SKM-1 (cell line): ENCODE measurements around the gene NINL.
"Not testable (repeated sequence)": the region's sequence is repeated elsewhere in the genome, so short reads cannot be mapped to it uniquely, and the experiment has no call there.

ENCODE experiments used
- DNase-seq: peaks from one replicate; lab custom pipeline; 2025; ENCODE audit not compliant: unreplicated experiment; lab: John Stamatoyannopoulos, UW

NINL gene

GRCh38 chr20:25553819-25554296, 31.5 kb downstream of the NINL start:
- DNase-seq, result no peak

GRCh38 chr20:25552977-25553376, 32.4 kb downstream of the NINL start:
- DNase-seq, result no peak

GRCh38 chr20:25551413-25552215, 33.7 kb downstream of the NINL start:
- no peak for DNase-seq

GRCh38 chr20:25550645-25551337, 34.5 kb downstream of the NINL start:
- not testable (repeated sequence) for DNase-seq

- no peak for DNase-seq
Measured at GRCh38 chr20:25549843-25550477, 35.4 kb downstream of the NINL start.

GRCh38 chr20:25549172-25549773, 36.1 kb downstream of the NINL start:
- DNase-seq, result no peak

GRCh38 chr20:25548613-25549086, 36.7 kb downstream of the NINL start:
- no peak for DNase-seq

GRCh38 chr20:25547999-25548398, 37.3 kb downstream of the NINL start:
- no peak for DNase-seq

GRCh38 chr20:25547063-25547462, 38.3 kb downstream of the NINL start:
- DNase-seq, result no peak

GRCh38 chr20:25546048-25546447, 39.3 kb downstream of the NINL start:
- no peak for DNase-seq

- no peak for DNase-seq
Measured at GRCh38 chr20:25545171-25545570, 40.2 kb downstream of the NINL start.

GRCh38 chr20:25544734-25545133, 40.6 kb downstream of the NINL start:
- no peak for DNase-seq

- no peak for DNase-seq
Measured at GRCh38 chr20:25544311-25544710, 41.0 kb downstream of the NINL start.

GRCh38 chr20:25543068-25543467, 42.3 kb downstream of the NINL start:
- no peak for DNase-seq

- no peak for DNase-seq
Measured at GRCh38 chr20:25541676-25542075, 43.7 kb downstream of the NINL start.

GRCh38 chr20:25539742-25540672, 45.3 kb downstream of the NINL start:
- DNase-seq, result no peak

GRCh38 chr20:25538838-25539665, 46.3 kb downstream of the NINL start:
- no peak for DNase-seq

GRCh38 chr20:25537890-25538289, 47.4 kb downstream of the NINL start:
- DNase-seq, result no peak

- no peak for DNase-seq
Measured at GRCh38 chr20:25535762-25536161, 49.6 kb downstream of the NINL start.
